AG10803 (cell line): ENCODE results near the gene CA11.

Experiments
- DNase-seq: peaks from one replicate; pipeline ENCODE4 v3.0.0; 2010; ENCODE audit warnings: low read depth
- H3K4me3 ChIP-seq: 2 replicates; pipeline ENCODE4 v1.5.1; 2011; ENCODE audit warnings: mild to moderate bottlenecking, low read length, control low read depth
- TF ChIP-seq, protein P1 (sequence below): conservative IDR thresholded peaks from 2 replicates; pipeline ENCODE4 v1.5.1; 2011; ENCODE audit warnings: mild to moderate bottlenecking, low read length, control low read depth, inconsistent platforms

CA11 gene

DNA sequence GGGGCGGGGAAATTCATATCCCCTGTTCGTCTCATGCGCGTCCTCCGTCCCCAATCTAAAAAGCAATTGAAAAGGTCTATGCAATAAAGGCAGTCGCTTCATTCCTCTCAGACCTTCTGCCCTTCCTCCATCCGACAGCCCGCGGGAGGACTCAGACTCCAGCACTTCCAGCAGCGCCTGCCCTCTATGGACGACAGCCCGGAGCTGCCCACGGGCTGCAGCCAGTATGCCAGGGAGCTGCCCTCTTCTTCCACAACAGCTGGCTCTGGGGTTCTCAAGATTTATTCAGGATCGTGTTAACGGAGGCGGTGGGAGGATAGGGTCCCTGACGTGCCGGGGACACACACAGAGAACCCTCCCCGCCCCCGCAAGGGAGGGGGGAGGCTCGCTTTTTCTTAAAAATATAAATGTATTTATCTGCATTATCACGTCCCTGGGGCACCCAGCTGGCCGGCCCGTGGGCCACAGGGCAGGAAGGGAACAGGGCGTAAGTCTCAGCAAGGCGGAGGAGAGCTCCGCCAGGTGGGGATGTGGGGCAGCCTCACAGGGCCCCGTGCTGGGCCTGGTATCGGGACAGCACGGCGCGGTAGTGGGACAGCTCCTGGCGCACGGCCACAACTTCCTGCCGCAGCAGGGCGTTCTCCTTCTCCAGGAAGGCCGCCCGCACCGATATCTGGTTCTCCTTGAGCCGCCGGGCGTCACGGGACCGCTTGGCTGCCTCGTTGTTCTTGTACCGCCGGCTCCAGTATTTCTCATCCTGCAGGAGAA is 15.5 kb downstream of the CA11 start:
- DNase-seq: no peak
- no peak overlapping the region for H3K4me3 ChIP-seq
- TF ChIP-seq, protein P1, sequence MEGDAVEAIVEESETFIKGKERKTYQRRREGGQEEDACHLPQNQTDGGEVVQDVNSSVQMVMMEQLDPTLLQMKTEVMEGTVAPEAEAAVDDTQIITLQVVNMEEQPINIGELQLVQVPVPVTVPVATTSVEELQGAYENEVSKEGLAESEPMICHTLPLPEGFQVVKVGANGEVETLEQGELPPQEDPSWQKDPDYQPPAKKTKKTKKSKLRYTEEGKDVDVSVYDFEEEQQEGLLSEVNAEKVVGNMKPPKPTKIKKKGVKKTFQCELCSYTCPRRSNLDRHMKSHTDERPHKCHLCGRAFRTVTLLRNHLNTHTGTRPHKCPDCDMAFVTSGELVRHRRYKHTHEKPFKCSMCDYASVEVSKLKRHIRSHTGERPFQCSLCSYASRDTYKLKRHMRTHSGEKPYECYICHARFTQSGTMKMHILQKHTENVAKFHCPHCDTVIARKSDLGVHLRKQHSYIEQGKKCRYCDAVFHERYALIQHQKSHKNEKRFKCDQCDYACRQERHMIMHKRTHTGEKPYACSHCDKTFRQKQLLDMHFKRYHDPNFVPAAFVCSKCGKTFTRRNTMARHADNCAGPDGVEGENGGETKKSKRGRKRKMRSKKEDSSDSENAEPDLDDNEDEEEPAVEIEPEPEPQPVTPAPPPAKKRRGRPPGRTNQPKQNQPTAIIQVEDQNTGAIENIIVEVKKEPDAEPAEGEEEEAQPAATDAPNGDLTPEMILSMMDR: no peak

DNA sequence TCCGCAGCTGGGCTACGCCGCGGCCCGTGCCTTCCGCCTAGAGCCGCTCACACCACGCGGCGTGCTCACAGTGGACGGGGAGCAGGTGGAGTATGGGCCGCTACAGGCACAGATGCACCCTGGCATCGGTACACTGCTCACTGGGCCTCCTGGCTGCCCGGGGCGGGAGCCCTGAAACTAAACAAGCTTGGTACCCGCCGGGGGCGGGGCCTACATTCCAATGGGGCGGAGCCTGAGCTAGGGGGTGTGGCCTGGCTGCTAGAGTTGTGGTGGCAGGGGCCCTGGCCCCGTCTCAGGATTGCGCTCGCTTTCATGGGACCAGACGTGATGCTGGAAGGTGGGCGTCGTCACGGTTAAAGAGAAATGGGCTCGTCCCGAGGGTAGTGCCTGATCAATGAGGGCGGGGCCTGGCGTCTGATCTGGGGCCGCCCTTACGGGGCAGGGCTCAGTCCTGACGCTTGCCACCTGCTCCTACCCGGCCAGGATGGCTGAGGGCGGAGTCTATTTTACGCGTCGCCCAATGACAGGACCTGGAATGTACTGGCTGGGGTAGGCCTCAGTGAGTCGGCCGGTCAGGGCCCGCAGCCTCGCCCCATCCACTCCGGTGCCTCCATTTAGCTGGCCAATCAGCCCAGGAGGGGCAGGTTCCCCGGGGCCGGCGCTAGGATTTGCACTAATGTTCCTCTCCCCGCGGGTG is 16.2 kb downstream of the CA11 start:
- TF ChIP-seq, protein P1: no peak
- no peak overlapping the region for H3K4me3 ChIP-seq
- DNase-seq: no peak

DNA sequence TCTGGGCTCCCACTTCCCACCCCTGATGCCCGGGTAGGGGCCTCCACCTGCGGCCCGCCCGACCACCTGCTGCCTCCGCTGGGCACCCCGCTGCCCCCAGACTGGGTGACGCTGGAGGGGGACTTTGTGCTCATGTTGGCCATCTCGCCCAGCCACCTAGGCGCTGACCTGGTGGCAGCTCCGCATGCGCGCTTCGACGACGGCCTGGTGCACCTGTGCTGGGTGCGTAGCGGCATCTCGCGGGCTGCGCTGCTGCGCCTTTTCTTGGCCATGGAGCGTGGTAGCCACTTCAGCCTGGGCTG is 16.7 kb downstream of the CA11 start:
- no peak for DNase-seq
- no peak overlapping the region for H3K4me3 ChIP-seq
- TF ChIP-seq, protein P1: no peak

DNA sequence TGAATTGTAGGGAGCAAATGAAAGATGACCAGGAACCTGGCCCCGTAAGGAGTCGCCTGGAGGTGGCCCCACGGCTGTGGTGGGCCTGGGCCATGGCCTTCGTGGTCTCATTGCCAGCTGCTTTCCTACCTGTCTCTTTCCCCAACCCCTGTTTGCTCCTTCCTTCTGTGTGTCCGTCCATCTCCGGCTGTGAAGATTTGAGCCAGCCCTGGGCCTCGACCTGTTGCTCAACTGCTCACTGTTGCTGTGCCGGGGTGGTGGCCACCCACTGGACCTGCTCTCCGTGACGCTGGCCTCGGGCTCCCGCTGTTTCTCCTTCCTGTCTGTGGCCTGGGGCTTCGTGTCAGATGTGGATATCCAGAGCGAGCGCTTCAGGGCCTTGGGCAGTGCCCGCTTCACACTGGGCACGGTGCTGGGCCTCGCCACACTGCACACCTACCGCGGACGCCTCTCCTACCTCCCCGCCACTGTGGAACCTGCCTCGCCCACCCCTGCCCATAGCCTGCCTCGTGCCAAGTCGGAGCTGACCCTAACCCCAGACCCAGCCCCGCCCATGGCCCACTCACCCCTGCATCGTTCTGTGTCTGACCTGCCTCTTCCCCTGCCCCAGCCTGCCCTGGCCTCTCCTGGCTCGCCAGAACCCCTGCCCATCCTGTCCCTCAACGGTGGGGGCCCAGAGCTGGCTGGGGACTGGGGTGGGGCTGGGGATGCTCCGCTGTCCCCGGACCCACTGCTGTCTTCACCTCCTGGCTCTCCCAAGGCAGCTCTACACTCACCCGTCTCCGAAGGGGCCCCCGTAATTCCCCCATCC is 17.3 kb downstream of the CA11 start:
- no peak for DNase-seq
- H3K4me3 ChIP-seq: no peak overlapping the region
- TF ChIP-seq, protein P1: no peak

DNA sequence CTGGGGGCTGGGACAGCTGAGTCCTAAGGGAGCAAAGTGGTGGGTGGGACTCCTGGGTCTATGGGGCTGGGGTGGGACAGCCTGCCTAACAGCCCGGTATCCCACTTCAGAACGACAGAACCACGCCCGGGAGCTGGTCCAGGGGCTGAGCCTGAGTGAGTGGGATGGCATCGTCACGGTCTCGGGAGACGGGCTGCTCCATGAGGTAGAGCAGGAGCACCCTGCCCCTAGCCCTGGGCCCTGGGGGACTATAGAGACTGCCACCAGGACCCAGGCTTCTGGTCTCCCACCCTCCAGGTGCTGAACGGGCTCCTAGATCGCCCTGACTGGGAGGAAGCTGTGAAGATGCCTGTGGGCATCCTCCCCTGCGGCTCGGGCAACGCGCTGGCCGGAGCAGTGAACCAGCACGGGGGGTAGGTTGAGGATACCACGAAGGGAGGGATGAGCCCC is 18.1 kb downstream of the CA11 start:
- DNase-seq: no peak
- H3K4me3 ChIP-seq: no peak overlapping the region
- TF ChIP-seq, protein P1: no peak

DNA sequence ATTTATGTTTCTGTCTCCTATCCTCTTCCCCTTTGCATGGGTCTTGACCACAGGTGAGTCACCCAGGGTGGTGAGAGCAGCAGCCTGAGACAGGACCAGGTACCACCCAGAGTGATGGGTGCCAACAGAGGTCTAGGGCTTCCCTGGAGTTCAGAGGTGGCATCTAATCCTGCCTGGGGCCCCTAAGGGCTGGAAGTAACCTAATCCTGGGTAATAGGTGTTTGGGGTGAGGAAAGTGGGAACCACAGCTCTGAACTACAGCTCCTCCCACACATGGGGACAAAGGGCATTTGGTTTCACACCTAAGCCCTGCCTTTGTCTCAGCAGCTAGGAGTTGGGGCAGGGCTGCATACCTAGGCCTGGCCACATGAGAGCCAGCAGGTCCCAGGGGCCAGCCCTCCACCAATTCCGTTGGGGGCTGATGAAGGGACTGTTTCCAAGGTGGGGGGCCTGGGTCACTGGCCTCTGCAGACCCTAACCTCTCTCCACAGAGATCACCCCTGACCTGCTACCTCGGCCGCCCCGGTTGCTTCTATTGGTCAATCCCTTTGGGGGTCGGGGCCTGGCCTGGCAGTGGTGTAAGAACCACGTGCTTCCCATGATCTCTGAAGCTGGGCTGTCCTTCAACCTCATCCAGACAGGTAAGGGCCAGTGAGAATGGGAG is 18.7 kb downstream of the CA11 start:
- TF ChIP-seq, protein P1: no peak
- DNase-seq: no peak
- no peak overlapping the region for H3K4me3 ChIP-seq
